AG04450 (cell line): ENCODE measurements around the gene OLFML3. TPM values are rescaled to one million over a fixed set of nuclear protein-coding genes. Genes with fewer than 3 reads are reported as not detected.

Source experiments
- CTCF ChIA-PET: fragments of 300-600, 350-600 bp; formaldehyde crosslinking; extraction: SDS; loops from one replicate; lab custom pipeline; 2022; ENCODE audit warnings: antibody characterized with exemption, inconsistent platforms; lab: Charles Lee
- POLR2A ChIA-PET: fragments of 350-600 bp; formaldehyde crosslinking; extraction: SDS; loops from one replicate; lab custom pipeline; 2021; ENCODE audit warnings: antibody characterized with exemption, inconsistent platforms; lab: Yijun Ruan, JAX
- DNase-seq: peaks from one replicate; pipeline ENCODE4 v3.0.0-alpha.2; 2011; ENCODE audit warnings: low read depth, low spot score
- H3K27ac ChIP-seq: one replicate; pipeline ENCODE4 v1.5.1; 2012; ENCODE audit warnings: low read depth, low read length, control low read depth
- H3K27me3 ChIP-seq: one replicate; pipeline ENCODE4 v1.6.0; 2012; ENCODE audit warnings: low read length; ENCODE audit not compliant: control insufficient read depth, insufficient read depth
- H3K4me3 ChIP-seq: 2 replicates; pipeline ENCODE4 v1.5.1; 2011; ENCODE audit warnings: mild to moderate bottlenecking, low read depth, low read length, control low read depth
- H3K9me3 ChIP-seq: 2 replicates; pipeline ENCODE4 v1.5.1; 2012; ENCODE audit warnings: low read length; ENCODE audit not compliant: control insufficient read depth, insufficient read depth
- CTCF ChIP-seq: IDR thresholded peaks from 2 replicates; pipeline ENCODE4 v1.5.1; 2011; ENCODE audit warnings: low read depth, low read length, control low read depth, inconsistent platforms
- polyA plus RNA-seq: library from polyadenylated mRNA; depleted of rRNA; stranded (reverse); fragments of >200 nt; gene quantifications from 2 replicates; pipeline ENCODE4 v1.2.3, GENCODE V29; 2011; rRNA removed

The OLFML3 gene
- polyA plus RNA-seq, 1 experiment: 90.3 TPM

GRCh38 chr1:114024049-114024448 is 44.8 kb downstream of the OLFML3 start:
- Histone ChIP-seq H3K4me3 (no peak overlapping the region), H3K9me3 (no peaks in the 10 kb centered on the region), H3K27ac (no peak overlapping the region), H3K27me3 (peaks cover 6% of the 10 kb centered on the region)
- POLR2A ChIA-PET: no interaction called here
- CTCF ChIA-PET: interaction anchor here (0.6 to 2.0 kb wide), 4 partner anchors 9 to 259 kb away, joined by 3 to 5 read pairs (median 4); no protein-coding TSS in a partner anchor
- TF ChIP-seq CTCF: no peak
- no peak for DNase-seq

- ChIA-PET POLR2A (no interaction called here), CTCF (interaction anchor here (0.7 kb wide), 1 partner anchor 7 kb away, joined by 7 read pairs; no protein-coding TSS in a partner anchor)
- no peak for DNase-seq
- no peak overlapping the region for H3K4me3 ChIP-seq
- no peak for TF ChIP-seq CTCF
- H3K27ac ChIP-seq: no peak overlapping the region
- no peaks in the 10 kb centered on the region for H3K9me3 ChIP-seq
- peaks cover 6% of the 10 kb centered on the region for H3K27me3 ChIP-seq
Observed at GRCh38 chr1:114025609-114026401, 46.5 kb downstream of the OLFML3 start.

GRCh38 chr1:114026797-114027196 is 47.5 kb downstream of the OLFML3 start:
- DNase-seq: no peak
- H3K27me3 ChIP-seq: peaks cover 6% of the 10 kb centered on the region
- no peak overlapping the region for H3K27ac ChIP-seq
- no peak for TF ChIP-seq CTCF
- CTCF ChIA-PET: interaction anchor here (0.7 kb wide), 2 partner anchors 42 to 416 kb away, joined by 3 read pairs; no protein-coding TSS in a partner anchor
- POLR2A ChIA-PET: no interaction called here
- no peaks in the 10 kb centered on the region for H3K9me3 ChIP-seq
- H3K4me3 ChIP-seq: no peak overlapping the region

Other genes starting within 250 kb of the OLFML3 start
- gene PHTF1, start 220.0 kb upstream of the OLFML3 start, polyA plus RNA-seq: 15.0 and 18.0 TPM in 2 replicates
- gene RSBN1, start 167.0 kb upstream of the OLFML3 start, polyA plus RNA-seq: 6.3 and 12.2 TPM in 2 replicates
- gene PTPN22, start 107.8 kb upstream of the OLFML3 start, polyA plus RNA-seq: 0.17 and 0.21 TPM in 2 replicates
- gene BCL2L15, start 91.9 kb upstream of the OLFML3 start, polyA plus RNA-seq: 0.11 and 0.12 TPM in 2 replicates
- 13.6 and 16.5 TPM in 2 replicates for gene AP4B1, start 74.7 kb upstream of the OLFML3 start, polyA plus RNA-seq
- 2.7 and 3.2 TPM in 2 replicates for gene DCLRE1B, start 74.1 kb upstream of the OLFML3 start, polyA plus RNA-seq
- 28.4 and 31.3 TPM in 2 replicates for gene HIPK1, start 50.1 kb upstream of the OLFML3 start, polyA plus RNA-seq
- gene SYT6, start 174.4 kb downstream of the OLFML3 start, polyA plus RNA-seq: not detected in 2 replicates